Smooth muscle cell (in vitro differentiated cells): Measurements from ENCODE around the gene ZMIZ1. TPM values are rescaled to one million over a fixed set of nuclear protein-coding genes. Genes with fewer than 3 reads are reported as not detected.

ENCODE experiments used
- DNase-seq: peaks from one replicate; lab custom pipeline; 2025; ENCODE audit not compliant: unreplicated experiment; lab: John Stamatoyannopoulos, UW
- H2AFZ ChIP-seq: fragments of 200-600 bp; sonication (generic); 2 replicates; pipeline ENCODE4 v1.6.0; 2016; ENCODE audit warnings: antibody characterized with exemption, low read depth, mild to moderate bottlenecking
- H3F3A ChIP-seq: fragments of 200-600 bp; sonication (generic); 2 replicates; pipeline ENCODE4 v1.6.0; 2017; ENCODE audit warnings: antibody characterized with exemption, low read depth
- H3K27ac ChIP-seq: fragments of 200-600 bp; sonication (generic); 2 replicates; pipeline ENCODE4 v1.5.1; 2016; ENCODE audit warnings: low read depth, mild to moderate bottlenecking
- H3K27me3 ChIP-seq: fragments of 200-600 bp; sonication (generic); 2 replicates; pipeline ENCODE4 v1.6.1; 2016; ENCODE audit warnings: low read depth, mild to moderate bottlenecking
- H3K36me3 ChIP-seq: fragments of 200-600 bp; sonication (generic); 2 replicates; pipeline ENCODE4 v1.5.1; 2016; ENCODE audit warnings: low read depth
- H3K4me1 ChIP-seq: fragments of 200-600 bp; sonication (generic); 2 replicates; pipeline ENCODE4 v1.5.1; 2016; ENCODE audit warnings: low read depth
- H3K4me2 ChIP-seq: fragments of 200-600 bp; sonication (generic); 2 replicates; pipeline ENCODE4 v1.6.0; 2016; ENCODE audit warnings: mild to moderate bottlenecking
- H3K4me3 ChIP-seq: fragments of 200-600 bp; sonication (generic); 2 replicates; pipeline ENCODE4 v1.5.1; 2016; ENCODE audit warnings: mild to moderate bottlenecking
- H3K79me2 ChIP-seq: fragments of 200-600 bp; sonication (generic); 2 replicates; pipeline ENCODE4 v1.6.0; 2016; ENCODE audit warnings: low read depth, mild to moderate bottlenecking
- H3K9ac ChIP-seq: fragments of 200-600 bp; sonication (generic); 2 replicates; pipeline ENCODE4 v1.6.0; 2016; ENCODE audit warnings: low read depth
- H3K9me3 ChIP-seq: fragments of 200-600 bp; sonication (generic); replicated peaks from 2 replicates; pipeline ENCODE4 v1.5.1; 2016; ENCODE audit warnings: low read depth
- H4K20me1 ChIP-seq: fragments of 200-600 bp; sonication (generic); 2 replicates; pipeline ENCODE4 v1.6.0; 2016; ENCODE audit warnings: low read depth
- WGBS: methylation state at CpG from one replicate; pipeline ENCODE4 v1.1.7; 2016; ENCODE audit warnings: low lambda C conversion rate; 5-methylcytosine and 5-hydroxymethylcytosine counted together
- polyA plus RNA-seq: library from polyadenylated mRNA; unstranded; fragments of >200 nt; fragmentation: Nextera tagmentation; extraction: Ambion mirVana; gene quantifications from 2 replicates; pipeline ENCODE4 v1.2.1, GENCODE V29; 2016
- total RNA-seq: library from RNA; depleted of rRNA; stranded (reverse); fragments of >200 nt; gene quantifications from 2 replicates; pipeline ENCODE4 v1.2.3, GENCODE V29; 2014
- TF ChIP-seq, protein P1 (sequence below): fragments of 200-600 bp; sonication (generic); IDR thresholded peaks from 2 replicates; pipeline ENCODE4 v1.5.1; 2017; ENCODE audit warnings: borderline replicate concordance, mild to moderate bottlenecking, antibody characterized with exemption; ENCODE audit not compliant: insufficient read depth, poor library complexity, severe bottlenecking

ZMIZ1 gene
- total and polyA plus RNA-seq, 2 experiments from 2014 or later, result 24.2 to 31.3 TPM

DNA sequence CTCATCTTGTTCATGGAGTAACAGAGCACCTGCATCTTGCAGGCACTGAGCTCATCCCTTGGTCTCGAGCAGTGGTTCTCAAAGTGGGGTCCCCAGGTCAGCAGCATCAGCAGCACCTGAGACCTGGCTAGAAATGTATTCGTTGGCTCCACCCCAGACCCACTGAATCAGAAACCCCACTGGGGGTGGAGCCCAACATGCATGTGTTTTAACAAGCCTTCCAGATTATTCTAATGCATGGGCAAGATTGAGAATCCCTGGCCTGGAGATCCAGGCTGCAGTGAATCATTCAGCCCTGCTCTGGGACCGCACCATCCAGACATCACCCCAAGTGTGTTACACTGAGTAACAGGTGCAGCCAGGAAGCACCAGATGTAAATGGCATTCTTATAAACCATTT, 193.4 kb downstream of the ZMIZ1 start:
- H3K79me2 ChIP-seq, result peaks cover 8% of the 10 kb centered on the region
- no peaks in the 10 kb centered on the region for H3K9me3 ChIP-seq
- no peaks in the 10 kb centered on the region for H3K36me3 ChIP-seq
- H3K27me3 ChIP-seq, result no peaks in the 10 kb centered on the region
- no peak overlapping the region for H3K4me2 ChIP-seq
- peaks cover 70% of the 10 kb centered on the region for H4K20me1 ChIP-seq
- no peak overlapping the region for H2AFZ ChIP-seq
- peaks cover 19% of the 10 kb centered on the region for H3F3A ChIP-seq
- H3K9ac ChIP-seq, result no peak overlapping the region
- no peak for DNase-seq
- TF ChIP-seq, protein P1, sequence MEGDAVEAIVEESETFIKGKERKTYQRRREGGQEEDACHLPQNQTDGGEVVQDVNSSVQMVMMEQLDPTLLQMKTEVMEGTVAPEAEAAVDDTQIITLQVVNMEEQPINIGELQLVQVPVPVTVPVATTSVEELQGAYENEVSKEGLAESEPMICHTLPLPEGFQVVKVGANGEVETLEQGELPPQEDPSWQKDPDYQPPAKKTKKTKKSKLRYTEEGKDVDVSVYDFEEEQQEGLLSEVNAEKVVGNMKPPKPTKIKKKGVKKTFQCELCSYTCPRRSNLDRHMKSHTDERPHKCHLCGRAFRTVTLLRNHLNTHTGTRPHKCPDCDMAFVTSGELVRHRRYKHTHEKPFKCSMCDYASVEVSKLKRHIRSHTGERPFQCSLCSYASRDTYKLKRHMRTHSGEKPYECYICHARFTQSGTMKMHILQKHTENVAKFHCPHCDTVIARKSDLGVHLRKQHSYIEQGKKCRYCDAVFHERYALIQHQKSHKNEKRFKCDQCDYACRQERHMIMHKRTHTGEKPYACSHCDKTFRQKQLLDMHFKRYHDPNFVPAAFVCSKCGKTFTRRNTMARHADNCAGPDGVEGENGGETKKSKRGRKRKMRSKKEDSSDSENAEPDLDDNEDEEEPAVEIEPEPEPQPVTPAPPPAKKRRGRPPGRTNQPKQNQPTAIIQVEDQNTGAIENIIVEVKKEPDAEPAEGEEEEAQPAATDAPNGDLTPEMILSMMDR, result no peak
- 92% methylated on average over 3 of the region's 3 CpGs for WGBS
- no peak overlapping the region for H3K27ac ChIP-seq
- no peak overlapping the region for H3K4me3 ChIP-seq
- peaks cover 19% of the 10 kb centered on the region for H3K4me1 ChIP-seq

DNA sequence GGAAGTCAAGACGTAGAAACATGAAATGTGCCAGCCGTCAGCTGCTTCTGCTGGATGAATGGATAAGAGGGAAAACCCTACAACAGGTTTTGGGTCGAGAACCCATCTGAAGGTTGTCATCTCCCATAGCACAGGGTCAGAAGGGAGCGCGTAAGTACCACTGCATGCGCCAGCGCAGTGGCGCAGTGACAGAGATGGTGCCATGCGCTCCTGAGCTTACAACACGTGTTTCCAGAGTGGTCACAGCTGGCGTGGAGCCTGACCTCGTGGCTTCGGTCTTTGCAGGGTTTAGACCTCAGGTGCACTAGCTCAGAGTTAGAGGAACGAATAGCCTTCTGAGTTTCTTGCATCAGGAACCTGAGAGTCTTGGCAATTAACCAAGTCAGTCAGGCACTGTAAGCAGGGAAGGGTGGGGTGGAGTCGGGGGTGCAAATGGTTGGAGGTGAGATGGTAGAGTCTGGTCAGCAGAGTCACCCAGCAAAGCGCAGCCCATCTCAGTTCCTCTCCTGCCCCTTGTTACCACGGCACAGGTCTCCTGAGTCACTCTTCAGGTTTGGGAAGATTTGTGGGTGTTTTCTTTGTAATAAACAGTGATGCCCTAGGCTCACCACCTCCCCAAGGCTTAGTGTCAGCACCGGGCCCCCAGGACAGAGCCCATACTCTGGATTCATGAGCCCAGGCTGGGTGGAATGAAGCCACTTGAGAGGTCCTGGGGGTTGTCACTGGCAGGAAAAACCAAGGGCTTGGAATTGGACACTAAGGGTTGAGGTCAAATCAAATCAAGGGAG, 194.4 kb downstream of the ZMIZ1 start:
- TF ChIP-seq, protein P1, result no peak

DNA sequence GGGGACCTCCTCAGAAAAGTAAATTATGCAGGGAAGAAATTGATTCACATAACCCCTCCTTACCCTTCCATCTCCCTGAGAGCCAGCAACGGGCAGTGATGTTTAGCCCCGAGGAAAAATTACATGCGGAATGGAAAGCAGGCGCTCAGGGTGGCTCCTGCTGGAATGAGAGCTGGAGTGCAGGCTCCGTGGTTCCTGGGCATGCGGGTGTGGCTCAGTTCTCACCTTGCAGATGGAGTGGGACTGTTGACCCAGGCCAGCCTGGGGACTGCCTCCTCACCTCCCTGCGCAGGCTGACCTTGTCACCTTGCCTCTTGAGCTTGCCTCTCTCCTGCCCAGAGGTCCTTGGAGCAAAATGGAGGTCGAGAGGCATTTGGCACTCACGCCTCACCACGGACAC, 195.2 kb downstream of the ZMIZ1 start:
- Histone ChIP-seq H2AFZ (no peak overlapping the region), H3K9ac (no peak overlapping the region), H3K27me3 (no peaks in the 10 kb centered on the region), H3K27ac (peak overlapping the region; percentile 98), H3K4me2 (no peak overlapping the region), H4K20me1 (peaks cover 64% of the 10 kb centered on the region), H3K9me3 (no peaks in the 10 kb centered on the region), H3K4me1 (peaks cover 23% of the 10 kb centered on the region), H3K4me3 (no peak overlapping the region), H3K36me3 (no peaks in the 10 kb centered on the region), H3K79me2 (peaks cover 13% of the 10 kb centered on the region), H3F3A (peaks cover 23% of the 10 kb centered on the region)
- no peak for DNase-seq
- 73% methylated on average over 10 of the region's 10 CpGs for WGBS
- TF ChIP-seq, protein P1, result no peak

More for the DNA sequence above, 194.4 kb downstream of the ZMIZ1 start:
- Histone ChIP-seq H3K27me3 (no peaks in the 10 kb centered on the region), H3K9ac (no peak overlapping the region), H3K27ac (no peak overlapping the region), H2AFZ (no peak overlapping the region), H3K79me2 (peaks cover 13% of the 10 kb centered on the region), H3K4me1 (peaks cover 20% of the 10 kb centered on the region), H3K4me2 (no peak overlapping the region), H3K4me3 (no peak overlapping the region), H3K36me3 (no peaks in the 10 kb centered on the region), H3K9me3 (no peaks in the 10 kb centered on the region), H4K20me1 (peaks cover 64% of the 10 kb centered on the region), H3F3A (peaks cover 28% of the 10 kb centered on the region)
- 98% methylated on average over 18 of the region's 18 CpGs for WGBS
- DNase-seq, result no peak

DNA sequence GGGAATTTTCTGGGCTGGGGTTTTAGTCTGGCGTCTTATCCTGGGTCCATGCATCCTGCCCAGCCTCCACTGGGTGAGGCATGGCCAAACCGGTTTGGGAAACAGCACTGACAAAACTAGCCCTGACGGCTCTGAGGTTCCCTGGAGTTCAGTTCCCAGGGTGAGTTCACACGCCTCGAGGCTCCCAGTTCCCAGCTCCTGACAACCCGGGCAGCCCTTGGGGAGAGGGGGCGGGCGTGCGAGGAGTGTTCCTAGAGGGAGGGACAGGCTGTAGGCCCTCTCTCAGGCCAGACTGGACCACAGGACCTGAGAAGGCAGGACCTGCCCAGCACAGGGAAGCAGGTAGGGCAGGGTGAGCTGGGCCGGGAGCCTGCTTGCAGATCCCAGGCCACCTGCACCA, 196.2 kb downstream of the ZMIZ1 start:
- Histone ChIP-seq H3K9ac (no peak overlapping the region), H3K4me2 (no peak overlapping the region), H3K79me2 (peaks cover 13% of the 10 kb centered on the region), H3K9me3 (no peaks in the 10 kb centered on the region), H3K36me3 (no peaks in the 10 kb centered on the region), H3K27me3 (no peaks in the 10 kb centered on the region), H2AFZ (no peak overlapping the region), H3K27ac (peak overlapping the region; percentile 98), H3K4me3 (no peak overlapping the region), H4K20me1 (peaks cover 64% of the 10 kb centered on the region), H3K4me1 (peaks cover 23% of the 10 kb centered on the region), H3F3A (peaks cover 23% of the 10 kb centered on the region)
- WGBS, result 73% methylated on average over 10 of the region's 10 CpGs
- TF ChIP-seq, protein P1, result no peak
- no peak for DNase-seq
